Fibroblast of skin of left biceps (primary cell): ENCODE data around the gene ATG5.
"Not testable (repeated sequence)": the region's sequence is repeated elsewhere in the genome, so short reads cannot be mapped to it uniquely, and the experiment has no call there.

ENCODE experiments used
- DNase-seq, 2 experiments: peaks; one replicate each; pipeline ENCODE4 v3.0.0-alpha.2; 2013; ENCODE audit warnings: low read depth in 2 of 2

ATG5 gene

DNA sequence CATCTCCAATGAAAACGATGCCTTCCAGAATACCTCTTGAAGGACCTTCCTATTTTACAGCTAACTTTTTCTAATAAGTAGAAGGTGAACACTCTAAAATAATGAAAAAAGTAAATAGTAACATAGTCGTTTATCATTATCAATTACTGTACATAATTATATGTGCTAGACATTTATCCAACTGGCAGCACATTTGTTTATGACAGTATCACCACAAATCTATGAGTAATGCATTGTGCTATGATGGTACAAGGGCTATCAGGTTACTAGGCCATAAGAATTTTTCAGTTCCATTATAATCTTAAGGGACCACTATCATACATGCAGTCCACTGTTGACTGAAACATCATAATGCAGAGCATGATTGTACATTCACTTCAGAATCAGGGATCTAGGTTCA, 68.4 kb downstream of the ATG5 start:
- DNase-seq: no peak

GRCh38 chr6:106256201-106256968, 69.2 kb downstream of the ATG5 start:
- peak; percentile 75 to 80 for DNase-seq

- no peak for DNase-seq
Measured at GRCh38 chr6:106255306-106255705, 70.3 kb downstream of the ATG5 start.

DNA sequence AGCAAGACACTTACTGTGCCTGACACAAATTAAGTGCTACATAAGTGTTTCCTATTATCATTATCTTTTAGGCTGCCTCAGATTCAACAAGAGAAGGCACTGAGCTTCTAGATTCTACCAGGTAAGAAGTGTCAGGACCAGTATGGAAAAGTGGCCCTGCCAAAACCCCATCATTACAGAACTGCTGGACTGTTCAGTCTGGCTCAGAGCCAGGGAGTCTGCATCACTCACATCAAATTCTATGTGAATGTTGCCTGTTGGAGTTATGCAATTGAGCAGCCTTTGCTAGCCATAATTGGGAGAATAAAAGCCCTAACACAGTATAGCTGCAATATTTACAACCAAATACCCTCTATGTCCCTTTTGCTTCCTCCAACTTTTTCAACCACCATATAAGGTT, 70.9 kb downstream of the ATG5 start:
- DNase-seq: peak; percentile 67 to 71

DNA sequence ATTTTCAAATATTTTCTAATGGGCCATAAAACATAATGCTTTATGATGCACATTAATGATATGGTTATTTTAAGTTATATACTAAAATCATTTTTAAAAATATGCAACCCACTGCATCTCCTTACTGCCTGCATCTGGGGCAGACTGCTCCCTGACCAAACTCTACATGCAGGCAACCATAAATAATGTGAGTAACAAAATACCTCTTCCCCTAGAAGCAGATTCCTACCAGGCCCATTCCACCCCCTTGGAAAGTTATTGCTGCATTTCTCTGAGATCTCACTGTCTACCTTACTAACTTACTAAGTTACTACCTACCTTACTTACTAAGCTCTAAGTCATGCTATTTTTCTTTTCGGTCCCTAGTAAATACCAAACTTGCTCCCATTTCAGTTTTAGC, 71.8 kb downstream of the ATG5 start:
- no peak for DNase-seq

GRCh38 chr6:106253172-106253571, 72.4 kb downstream of the ATG5 start:
- DNase-seq: peak in 1 of 2 experiments; percentile 56

DNA sequence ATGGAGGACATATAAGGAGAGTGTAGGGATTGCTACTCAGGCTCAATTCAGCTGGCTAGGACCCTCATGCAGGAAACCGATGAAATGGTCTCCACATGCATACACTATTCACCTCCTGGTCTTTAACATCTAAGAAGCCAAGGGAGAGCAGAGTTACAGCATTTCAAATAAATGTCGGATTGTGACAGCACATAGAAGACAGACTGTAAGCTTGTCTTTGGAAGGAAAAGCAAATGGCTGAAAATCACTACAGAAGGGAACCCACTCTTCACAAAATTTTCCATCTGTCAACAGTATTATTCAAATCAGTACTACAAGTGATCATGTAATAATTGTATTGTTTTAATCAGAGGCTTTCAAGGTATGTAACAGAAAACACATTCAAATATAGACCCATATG, 72.9 kb downstream of the ATG5 start:
- no peak for DNase-seq

DNA sequence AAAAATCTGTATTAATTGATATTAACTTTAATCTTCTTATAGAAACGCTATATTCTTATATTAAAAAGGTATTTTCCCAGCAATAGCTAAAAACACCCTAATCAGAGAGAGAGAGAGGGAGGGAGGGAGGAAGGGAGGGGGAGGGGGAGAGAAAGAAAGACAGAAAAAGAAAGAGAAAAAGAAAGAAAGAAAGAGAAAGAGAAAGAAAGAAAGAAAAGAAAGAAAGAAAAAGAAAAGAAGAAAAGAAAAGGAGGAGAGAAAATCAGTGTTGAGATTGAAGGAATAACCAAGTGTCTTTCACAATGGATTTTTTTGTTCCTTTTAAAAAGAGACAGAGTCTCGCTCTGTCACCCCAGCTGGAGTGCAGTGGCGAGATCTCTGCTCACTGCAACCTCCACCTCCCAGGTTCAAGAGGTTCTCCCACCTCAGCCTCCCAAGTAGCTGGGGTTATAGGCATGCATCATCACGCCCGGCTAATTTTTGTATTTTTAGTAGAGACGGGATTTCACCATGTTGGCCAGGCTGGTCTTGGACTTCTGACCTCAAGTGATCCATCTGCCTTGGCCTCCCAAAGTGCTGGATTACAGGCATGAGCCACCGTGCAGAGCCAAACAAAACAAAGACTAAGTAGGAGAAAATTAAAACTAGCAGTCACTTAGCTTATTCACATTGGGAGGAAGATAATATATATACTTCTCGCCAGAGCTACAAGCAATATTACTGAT, 73.9 kb downstream of the ATG5 start:
- not testable (repeated sequence) for DNase-seq

DNA sequence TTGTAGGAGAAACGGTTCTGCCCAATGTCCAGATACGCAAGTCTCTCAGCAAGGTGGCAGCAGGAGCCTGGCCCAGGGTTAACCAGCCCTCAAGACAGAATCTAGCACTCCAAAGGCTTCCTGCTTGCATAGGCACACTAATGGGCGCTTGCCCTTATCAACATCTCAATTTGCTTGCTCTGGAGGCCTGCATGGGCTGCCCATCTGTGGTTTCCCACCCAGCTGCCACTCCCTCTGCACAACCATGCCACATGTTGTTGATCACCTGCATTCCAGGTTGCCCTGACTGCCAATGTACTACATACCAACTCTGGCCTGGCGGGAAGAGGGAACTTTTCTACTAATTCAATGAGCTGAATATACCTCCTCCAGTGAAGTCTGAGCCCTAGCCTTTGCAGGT, 74.6 kb downstream of the ATG5 start:
- DNase-seq: no peak

GRCh38 chr6:106249658-106250057, 75.9 kb downstream of the ATG5 start:
- DNase-seq: no peak

GRCh38 chr6:106247733-106248132, 77.8 kb downstream of the ATG5 start:
- no peak for DNase-seq

DNA sequence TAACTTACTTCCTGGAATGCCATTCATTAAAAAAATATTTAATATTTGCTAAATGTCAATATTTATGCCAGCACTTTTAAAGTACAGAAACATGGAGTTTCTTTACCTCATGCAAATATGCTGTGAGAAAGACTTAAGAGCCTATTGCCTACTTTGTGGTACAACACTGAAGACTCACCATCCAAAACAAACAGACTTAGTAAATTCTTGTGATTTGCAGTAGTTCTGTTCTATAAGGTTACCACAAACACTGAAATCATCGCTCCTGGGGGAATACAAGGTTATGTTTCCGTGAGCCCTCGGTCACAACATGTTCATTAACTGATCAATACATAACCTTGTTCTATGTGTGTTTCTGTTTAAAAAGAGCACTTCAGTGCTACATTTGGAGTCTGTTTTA, 78.3 kb downstream of the ATG5 start:
- no peak for DNase-seq

- DNase-seq: no peak
Measured at GRCh38 chr6:106244931-106245330, 80.6 kb downstream of the ATG5 start.

DNA sequence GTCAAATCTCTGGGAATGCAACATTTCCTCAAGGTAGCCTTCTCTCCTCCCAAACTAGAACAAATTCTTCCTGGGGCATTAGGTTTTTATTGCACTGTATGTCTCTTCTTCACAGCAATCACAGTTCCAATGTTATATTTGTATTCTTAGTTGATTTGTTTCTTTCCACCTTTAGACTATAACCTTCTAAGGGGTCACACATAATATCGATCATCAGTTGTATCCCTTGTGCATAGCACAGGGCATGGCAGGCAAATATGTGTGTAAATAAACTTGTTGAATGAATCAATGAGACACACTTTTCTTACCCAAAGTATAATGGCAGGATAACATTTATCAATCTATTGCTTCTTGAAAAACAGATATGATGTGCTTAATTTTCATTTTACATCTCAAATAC, 81.0 kb downstream of the ATG5 start:
- no peak for DNase-seq

- no peak for DNase-seq
Measured at GRCh38 chr6:106243261-106243660, 82.3 kb downstream of the ATG5 start.

- DNase-seq: no peak
Measured at GRCh38 chr6:106241498-106241897, 84.1 kb downstream of the ATG5 start.

GRCh38 chr6:106237286-106237685, 88.3 kb downstream of the ATG5 start:
- no peak for DNase-seq

DNA sequence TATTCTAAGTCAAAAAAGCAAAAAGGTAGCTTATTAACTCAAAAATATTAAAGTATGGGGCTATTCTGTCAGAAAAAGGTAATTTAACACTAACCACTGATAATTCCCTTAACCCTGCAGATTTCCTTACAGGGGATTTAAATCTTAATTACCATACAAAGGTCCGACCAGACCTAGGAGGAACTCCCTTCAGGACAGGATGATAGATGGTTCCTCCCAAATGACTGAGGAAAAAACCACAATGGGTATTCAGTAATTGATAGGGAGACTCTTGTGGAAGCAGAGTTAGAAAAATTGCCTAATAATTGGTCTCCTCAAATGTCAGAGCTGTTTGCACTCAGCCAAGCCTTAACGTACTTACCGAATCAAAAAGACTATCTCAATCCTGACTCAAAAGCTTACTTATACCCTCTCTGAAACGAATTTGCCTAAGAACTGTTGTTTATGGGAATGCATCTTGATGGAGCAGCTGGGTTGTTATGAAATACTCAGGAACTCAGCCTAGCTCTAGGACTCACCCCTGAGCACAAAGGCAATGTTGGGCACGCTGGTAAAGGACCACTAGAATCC, 95.6 kb downstream of the ATG5 start:
- DNase-seq: not testable (repeated sequence)

- no peak for DNase-seq
Measured at GRCh38 chr6:106227612-106228507, 97.7 kb downstream of the ATG5 start.

DNA sequence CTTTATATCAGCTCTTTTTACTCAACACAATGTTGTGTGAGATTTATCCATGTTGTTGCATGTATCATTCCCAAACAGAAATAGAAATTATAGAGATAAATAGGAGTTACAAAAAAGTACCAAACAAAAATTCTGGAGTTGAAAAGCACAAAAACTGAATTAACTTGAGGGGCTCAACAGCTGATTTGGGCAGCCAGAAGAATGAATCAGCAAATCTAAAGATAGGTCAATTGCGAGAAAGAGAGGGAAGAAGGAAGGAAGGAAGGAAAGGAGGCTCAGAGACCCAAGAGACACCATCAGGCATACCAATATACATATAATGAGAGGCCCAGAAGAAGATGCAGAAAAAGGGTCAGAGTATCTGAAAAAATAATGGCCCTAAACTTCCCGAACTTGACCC, 98.9 kb downstream of the ATG5 start:
- no peak for DNase-seq

DNA sequence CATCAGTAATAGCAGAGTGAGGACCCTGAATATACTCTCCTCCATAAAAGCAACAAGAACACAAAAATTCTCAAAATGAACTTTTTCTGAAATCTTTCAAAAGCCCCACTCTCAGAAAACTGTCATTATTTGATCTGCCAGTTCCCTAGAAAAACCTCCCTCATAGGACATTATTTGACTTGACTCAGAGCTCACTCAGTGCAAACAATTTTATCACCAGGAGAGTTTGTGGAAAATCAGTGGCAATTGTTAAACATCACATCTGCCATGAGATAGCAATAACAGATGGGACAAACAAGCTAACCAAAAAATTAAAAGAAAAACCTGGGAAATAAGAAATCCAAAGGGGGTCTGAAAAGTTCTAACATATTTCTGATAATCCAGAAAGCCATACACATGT, 100.0 kb downstream of the ATG5 start:
- DNase-seq: no peak
